ENCODE measurements around the gene SYF2. TPM values are rescaled to one million over a fixed set of nuclear protein-coding genes. Genes with fewer than 3 reads are reported as not detected.

Gene SYF2
- total RNA-seq: 34.7 and 36.5 TPM in 2 replicates

DNA sequence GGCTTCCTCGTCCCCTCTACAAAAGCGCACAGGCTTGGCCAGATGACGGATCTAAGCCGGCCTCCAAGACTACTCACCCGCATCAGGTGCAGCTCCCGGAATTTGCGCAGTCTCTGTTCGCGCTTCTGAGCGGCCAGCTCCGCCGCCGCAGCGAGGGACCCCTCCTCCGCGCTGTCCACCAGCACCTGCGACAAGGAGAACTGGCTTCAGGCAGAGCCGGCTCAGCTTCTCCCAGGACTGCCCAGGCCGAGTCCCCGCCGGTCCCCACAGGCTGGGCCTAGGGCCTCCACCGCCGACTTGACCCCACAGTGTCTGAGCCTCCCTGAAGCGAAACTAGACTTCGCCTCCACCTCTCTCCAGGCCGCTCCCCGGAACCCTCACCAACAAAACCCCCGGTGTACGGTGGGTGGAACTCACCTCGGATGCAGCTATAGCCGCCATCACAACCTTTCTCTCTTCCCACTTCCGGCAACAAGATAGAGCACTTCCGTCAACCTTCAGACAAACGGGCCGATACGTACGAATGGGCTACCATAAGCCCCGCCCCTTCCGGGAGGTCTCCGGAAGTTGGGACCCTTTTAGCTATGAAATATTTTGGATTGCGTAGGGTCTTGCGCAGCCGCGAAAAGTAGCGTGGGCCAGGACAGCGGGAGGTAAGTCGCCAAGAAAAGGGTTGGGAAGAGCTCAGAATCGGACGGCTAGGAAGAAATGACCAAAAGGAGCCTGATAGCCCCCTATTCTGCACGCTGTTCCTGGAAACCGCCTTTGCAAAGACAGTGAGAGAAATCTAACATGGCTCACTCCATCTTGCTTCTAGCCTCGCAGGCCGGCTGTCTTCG lies at the start of gene SYF2:
SYF2 (minus strand) TSS at position 476 of the 839 bp plus-strand sequence; CDS start at position 441, 35 bp downstream.

DNA sequence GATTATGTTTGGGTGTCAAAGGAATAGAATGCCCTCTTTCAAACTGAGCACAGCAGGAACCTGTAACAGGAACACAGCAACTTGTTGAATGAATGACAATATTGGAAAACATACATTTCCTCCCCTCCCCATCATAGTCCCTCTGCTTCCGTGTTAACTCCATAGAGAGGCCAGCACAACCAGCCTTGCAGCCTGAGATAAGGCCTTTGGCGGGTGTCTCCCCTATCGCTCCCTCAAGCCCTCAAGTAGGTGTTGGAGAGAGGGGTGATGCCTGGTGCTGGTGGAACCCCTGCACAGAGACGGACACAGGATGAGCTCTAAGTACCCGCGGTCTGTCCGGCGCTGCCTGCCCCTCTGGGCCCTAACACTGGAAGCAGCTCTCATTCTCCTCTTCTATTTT lies 39.9 kb upstream of the SYF2 start, which contains the start of gene RHD:
RHD (plus strand) TSS at position 272 of the 400 bp plus-strand sequence; CDS start at position 311, 39 bp downstream.

DNA sequence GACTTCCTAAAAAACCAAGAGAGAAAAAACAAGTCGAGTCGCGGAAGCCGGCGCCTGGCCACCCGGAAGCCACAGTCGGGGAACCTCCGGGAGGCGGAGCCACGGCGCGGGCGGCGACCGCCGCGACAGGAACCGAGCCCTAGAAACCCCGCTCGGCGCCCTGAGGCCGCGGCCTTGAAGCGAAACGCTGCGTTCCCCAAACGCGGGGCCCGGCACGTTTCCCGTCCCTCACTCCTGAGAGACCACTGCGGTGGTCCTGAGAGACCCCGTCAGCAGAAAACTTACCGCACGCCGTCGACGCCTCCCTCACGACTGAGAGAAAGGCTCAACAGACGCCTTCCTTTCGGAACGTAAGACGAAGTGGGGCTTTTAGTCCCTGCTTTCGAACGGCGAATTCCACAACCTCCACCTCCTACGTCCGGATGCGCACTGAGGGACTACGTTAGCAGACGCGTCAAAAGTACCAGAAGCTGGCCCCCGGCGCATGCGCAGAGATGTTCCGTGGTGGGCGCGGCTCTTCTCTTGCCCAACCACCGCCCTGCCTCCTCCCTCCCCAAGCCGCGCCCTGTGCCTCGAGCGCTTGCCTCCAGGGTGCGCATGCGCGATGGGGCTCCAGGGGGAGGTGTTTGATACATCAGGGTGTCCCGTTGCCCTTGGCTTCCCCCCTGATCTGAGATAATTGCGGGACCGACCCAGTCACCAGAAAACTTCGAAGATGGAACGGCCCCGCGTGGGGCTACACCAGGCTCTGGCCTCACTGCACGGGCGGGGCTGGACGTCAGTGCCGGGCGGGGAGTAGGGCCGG lies 14.9 kb upstream of the SYF2 start, which contains the start of gene RSRP1:
RSRP1 (minus strand) TSS at position 431 of the 805 bp plus-strand sequence. CDS start 491 bp downstream, outside the sequence.

Other genes with a start within 250 kb of the SYF2 start
- 103 and 117 TPM in 2 replicates for gene RSRP1, start 15.0 kb upstream of the SYF2 start, total RNA-seq
- gene RHD, start 40.0 kb upstream of the SYF2 start, total RNA-seq: under 0.01 TPM in 1 of 2 replicates, not detected in the other
- gene TMEM50A, start 105.8 kb upstream of the SYF2 start, total RNA-seq: 169 and 183 TPM in 2 replicates
- 0.09 and 0.19 TPM in 2 replicates for gene RHCE, start 188.3 kb upstream of the SYF2 start, total RNA-seq
- gene MACO1, start 198.4 kb upstream of the SYF2 start, total RNA-seq: 17.0 and 17.7 TPM in 2 replicates